Measurements from ENCODE around the gene UBR3. TPM values are rescaled to one million over a fixed set of nuclear protein-coding genes. Genes with fewer than 3 reads are reported as not detected.

Gene UBR3, protein sequence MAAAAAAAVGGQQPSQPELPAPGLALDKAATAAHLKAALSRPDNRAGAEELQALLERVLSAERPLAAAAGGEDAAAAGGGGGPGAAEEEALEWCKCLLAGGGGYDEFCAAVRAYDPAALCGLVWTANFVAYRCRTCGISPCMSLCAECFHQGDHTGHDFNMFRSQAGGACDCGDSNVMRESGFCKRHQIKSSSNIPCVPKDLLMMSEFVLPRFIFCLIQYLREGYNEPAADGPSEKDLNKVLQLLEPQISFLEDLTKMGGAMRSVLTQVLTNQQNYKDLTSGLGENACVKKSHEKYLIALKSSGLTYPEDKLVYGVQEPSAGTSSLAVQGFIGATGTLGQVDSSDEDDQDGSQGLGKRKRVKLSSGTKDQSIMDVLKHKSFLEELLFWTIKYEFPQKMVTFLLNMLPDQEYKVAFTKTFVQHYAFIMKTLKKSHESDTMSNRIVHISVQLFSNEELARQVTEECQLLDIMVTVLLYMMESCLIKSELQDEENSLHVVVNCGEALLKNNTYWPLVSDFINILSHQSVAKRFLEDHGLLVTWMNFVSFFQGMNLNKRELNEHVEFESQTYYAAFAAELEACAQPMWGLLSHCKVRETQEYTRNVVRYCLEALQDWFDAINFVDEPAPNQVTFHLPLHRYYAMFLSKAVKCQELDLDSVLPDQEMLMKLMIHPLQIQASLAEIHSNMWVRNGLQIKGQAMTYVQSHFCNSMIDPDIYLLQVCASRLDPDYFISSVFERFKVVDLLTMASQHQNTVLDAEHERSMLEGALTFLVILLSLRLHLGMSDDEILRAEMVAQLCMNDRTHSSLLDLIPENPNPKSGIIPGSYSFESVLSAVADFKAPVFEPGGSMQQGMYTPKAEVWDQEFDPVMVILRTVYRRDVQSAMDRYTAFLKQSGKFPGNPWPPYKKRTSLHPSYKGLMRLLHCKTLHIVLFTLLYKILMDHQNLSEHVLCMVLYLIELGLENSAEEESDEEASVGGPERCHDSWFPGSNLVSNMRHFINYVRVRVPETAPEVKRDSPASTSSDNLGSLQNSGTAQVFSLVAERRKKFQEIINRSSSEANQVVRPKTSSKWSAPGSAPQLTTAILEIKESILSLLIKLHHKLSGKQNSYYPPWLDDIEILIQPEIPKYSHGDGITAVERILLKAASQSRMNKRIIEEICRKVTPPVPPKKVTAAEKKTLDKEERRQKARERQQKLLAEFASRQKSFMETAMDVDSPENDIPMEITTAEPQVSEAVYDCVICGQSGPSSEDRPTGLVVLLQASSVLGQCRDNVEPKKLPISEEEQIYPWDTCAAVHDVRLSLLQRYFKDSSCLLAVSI (N-terminal part only)
- polyA plus RNA-seq (62.3 and 75.2 TPM in 2 replicates), polyA minus RNA-seq (157 and 204 TPM in 2 replicates)

DNA sequence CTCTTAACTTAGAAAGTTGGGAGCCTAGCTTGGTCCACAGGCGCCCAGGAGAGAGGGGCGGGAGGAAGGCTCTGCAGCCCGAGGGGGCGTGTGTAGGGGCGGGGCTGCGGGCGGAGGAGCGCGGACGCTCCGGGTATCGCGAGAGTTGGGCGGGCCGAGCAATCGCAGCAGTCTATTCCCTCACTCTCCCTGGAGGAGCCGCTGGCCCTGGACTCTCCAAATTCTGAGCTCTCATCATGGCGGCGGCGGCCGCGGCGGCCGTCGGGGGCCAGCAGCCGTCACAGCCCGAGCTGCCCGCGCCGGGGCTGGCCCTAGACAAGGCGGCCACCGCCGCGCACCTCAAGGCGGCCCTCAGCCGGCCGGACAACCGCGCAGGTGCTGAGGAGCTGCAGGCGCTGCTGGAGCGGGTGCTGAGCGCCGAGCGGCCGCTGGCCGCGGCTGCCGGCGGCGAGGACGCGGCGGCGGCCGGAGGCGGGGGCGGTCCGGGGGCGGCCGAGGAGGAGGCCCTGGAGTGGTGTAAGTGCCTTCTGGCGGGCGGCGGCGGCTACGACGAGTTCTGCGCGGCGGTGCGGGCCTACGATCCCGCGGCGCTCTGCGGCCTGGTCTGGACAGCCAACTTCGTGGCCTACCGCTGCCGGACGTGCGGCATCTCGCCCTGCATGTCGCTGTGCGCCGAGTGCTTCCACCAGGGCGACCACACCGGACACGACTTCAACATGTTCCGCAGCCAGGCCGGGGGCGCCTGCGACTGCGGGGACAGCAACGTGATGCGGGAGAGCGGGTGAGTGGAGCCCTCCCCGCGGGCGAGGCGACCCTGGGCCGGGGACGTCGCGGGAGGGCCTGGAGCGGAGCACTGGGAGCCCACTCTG is at the start of gene UBR3:
TSS of gene UBR3 (plus strand) at position 183 of the 869 bp plus-strand sequence. CDS start at position 237, 54 bp downstream.
- peak within 1 kb of the TSS; percentile 78 for H3K27ac ChIP-seq (ENCODE audit: low read length)
- no peaks in the 10 kb centered on the region for H3F3A ChIP-seq (ENCODE audit: insufficient read depth, low read length, poor library complexity, severe bottlenecking)
- TF ChIP-seq TAF1 (IDR thresholded peaks at IDR 0.05; ENCODE audit: low read depth) (peak; percentile 75), RAD21 (conservative IDR thresholded peaks at IDR 0.05) (peak; percentile 9), EP300 (conservative IDR thresholded peaks at IDR 0.05; ENCODE audit: poor library complexity, severe bottlenecking) (peak; percentile 37), POLR2AphosphoS5 (IDR thresholded peaks at IDR 0.05) (peak; percentile 91), EZH2 (IDR thresholded peaks at IDR 0.05; ENCODE audit: borderline replicate concordance, insufficient read depth, low read length, poor library complexity, severe bottlenecking) (no peak), SMC3 (conservative IDR thresholded peaks at IDR 0.05; ENCODE audit: poor library complexity) (peak; percentile 36), MXI1 (conservative IDR thresholded peaks at IDR 0.05; ENCODE audit: poor library complexity, severe bottlenecking) (no peak)
- TF ChIP-seq, protein P1, sequence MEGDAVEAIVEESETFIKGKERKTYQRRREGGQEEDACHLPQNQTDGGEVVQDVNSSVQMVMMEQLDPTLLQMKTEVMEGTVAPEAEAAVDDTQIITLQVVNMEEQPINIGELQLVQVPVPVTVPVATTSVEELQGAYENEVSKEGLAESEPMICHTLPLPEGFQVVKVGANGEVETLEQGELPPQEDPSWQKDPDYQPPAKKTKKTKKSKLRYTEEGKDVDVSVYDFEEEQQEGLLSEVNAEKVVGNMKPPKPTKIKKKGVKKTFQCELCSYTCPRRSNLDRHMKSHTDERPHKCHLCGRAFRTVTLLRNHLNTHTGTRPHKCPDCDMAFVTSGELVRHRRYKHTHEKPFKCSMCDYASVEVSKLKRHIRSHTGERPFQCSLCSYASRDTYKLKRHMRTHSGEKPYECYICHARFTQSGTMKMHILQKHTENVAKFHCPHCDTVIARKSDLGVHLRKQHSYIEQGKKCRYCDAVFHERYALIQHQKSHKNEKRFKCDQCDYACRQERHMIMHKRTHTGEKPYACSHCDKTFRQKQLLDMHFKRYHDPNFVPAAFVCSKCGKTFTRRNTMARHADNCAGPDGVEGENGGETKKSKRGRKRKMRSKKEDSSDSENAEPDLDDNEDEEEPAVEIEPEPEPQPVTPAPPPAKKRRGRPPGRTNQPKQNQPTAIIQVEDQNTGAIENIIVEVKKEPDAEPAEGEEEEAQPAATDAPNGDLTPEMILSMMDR (IDR thresholded peaks at IDR 0.05; ENCODE audit: poor library complexity, severe bottlenecking): peak; percentile 38
- TF ChIP-seq, protein P2, sequence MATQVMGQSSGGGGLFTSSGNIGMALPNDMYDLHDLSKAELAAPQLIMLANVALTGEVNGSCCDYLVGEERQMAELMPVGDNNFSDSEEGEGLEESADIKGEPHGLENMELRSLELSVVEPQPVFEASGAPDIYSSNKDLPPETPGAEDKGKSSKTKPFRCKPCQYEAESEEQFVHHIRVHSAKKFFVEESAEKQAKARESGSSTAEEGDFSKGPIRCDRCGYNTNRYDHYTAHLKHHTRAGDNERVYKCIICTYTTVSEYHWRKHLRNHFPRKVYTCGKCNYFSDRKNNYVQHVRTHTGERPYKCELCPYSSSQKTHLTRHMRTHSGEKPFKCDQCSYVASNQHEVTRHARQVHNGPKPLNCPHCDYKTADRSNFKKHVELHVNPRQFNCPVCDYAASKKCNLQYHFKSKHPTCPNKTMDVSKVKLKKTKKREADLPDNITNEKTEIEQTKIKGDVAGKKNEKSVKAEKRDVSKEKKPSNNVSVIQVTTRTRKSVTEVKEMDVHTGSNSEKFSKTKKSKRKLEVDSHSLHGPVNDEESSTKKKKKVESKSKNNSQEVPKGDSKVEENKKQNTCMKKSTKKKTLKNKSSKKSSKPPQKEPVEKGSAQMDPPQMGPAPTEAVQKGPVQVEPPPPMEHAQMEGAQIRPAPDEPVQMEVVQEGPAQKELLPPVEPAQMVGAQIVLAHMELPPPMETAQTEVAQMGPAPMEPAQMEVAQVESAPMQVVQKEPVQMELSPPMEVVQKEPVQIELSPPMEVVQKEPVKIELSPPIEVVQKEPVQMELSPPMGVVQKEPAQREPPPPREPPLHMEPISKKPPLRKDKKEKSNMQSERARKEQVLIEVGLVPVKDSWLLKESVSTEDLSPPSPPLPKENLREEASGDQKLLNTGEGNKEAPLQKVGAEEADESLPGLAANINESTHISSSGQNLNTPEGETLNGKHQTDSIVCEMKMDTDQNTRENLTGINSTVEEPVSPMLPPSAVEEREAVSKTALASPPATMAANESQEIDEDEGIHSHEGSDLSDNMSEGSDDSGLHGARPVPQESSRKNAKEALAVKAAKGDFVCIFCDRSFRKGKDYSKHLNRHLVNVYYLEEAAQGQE (IDR thresholded peaks at IDR 0.05; ENCODE audit: borderline replicate concordance): peak; percentile 48
- no peaks in the 10 kb centered on the region for H3K27me3 ChIP-seq (ENCODE audit: insufficient read depth, low read depth, low read length)
- H3K36me3 ChIP-seq (ENCODE audit: insufficient read depth, low read length): no peaks in the 10 kb centered on the region
- H3K9me2 ChIP-seq (ENCODE audit: insufficient read depth, low read length): no peaks in the 10 kb centered on the region
- peaks cover 48% of the 10 kb centered on the region for H3K79me2 ChIP-seq (replicated peaks; ENCODE audit: insufficient read depth, low read length)
- H2AFZ ChIP-seq (ENCODE audit: low read depth, low read length): peak within 1 kb of the TSS; percentile 83
- peak within 1 kb of the TSS; percentile 87 for H3K9ac ChIP-seq (ENCODE audit: low read length)
- H3K4me3 ChIP-seq (ENCODE audit: low read length): peak within 1 kb of the TSS; percentile 99
- no peaks in the 10 kb centered on the region for H3K9me3 ChIP-seq (ENCODE audit: low read length)
- peaks cover 3% of the 10 kb centered on the region for H4K20me1 ChIP-seq (ENCODE audit: insufficient read depth)
- peak within 1 kb of the TSS; percentile 99 for H3K4me2 ChIP-seq (ENCODE audit: low read length)
